Measurements from ENCODE around the gene AFF3.

AFF3 gene

DNA sequence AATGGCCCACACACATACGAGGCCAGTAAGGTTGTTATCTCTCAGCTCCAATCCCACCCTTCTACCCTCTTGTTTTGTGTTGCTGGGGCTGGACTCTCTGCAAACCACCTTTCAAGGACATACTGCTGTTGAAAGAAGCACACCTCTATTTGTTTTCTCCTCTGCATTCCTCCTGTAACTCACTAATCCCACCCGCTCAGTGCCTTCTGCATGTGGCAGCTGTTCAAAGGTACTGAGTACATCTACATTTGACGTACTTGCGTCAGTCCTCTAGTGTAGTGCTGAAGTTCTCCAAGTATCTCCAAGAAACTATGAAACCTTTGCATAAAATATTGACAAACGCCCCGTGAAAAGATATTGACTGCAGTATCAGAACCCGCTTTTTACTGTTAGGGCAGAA lies 310.6 kb downstream of the AFF3 start:
- no peak for DNase-seq (ENCODE audit: low read depth, low spot score)

DNA sequence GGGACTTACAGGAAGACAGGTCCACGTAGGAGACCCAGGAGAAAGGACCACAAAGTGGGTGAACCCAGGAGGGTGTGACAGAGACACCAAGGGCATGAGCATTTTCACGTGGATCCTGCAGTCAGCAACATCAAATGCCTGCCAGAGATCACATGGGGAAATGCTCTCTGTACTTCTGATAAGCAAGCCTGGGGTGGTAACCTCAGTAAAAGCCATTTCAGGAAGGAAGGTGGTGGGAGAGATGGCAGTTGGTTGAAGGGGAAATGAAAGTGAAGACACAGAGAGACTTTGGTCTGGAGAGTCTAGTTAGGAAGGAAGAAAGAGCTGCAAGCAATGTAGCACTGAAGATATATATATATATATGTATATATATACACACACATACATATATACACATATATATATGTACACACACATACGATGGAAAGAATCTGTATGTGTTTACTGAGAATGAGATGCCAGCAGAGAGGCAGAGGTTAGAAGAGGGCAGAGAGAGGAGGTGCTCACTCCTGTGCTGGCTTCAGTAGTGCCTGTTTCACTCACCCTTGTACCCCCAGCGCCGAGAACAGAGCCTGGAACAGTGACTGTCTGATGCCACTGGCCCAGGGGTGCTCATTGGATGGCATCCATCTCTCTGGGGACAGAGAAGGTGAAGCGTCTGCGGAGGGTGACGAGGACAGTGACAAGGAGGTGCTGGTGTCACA lies 314.9 kb downstream of the AFF3 start:
- no peak for DNase-seq (ENCODE audit: low read depth, low spot score)

DNA sequence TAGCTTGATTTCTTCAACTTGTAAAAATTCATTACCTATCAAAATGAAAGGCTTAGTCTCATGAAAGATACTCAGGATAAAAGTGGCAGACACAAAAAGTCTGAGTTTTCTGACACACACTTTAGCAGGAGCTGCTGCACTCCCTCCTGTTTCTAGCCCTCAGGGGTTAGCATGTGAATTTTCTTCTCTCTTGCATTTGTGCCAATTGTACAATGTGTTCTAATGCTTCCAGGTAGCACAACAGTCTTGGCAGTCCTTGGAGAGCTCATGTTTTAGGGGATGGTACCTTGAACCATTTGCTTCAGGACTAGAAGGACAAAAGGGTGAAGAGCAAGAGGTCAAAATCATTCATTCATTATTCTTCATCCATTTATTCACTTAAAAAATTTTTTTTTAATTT lies 316.8 kb downstream of the AFF3 start:
- no peak for DNase-seq (ENCODE audit: low read depth, low spot score)

DNA sequence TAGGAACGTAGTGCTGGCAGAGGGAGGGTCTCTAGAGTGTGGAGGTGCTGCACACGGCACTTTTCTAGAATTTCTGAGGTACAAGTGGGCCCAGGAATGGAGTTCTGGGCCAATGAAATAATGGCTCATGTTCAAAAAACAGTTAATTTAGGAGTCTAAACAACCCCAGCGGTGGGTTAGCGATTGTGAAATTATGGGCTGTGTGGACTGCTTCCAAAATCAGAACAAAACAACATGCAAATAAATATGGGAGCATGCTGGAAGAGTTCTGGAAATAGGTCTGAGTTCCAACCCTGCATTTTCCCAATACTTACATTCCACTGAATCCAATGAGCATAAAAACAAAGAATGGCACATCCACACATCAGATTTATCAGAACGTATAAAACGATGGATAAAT lies 317.6 kb downstream of the AFF3 start:
- no peak for DNase-seq (ENCODE audit: low read depth, low spot score)

DNA sequence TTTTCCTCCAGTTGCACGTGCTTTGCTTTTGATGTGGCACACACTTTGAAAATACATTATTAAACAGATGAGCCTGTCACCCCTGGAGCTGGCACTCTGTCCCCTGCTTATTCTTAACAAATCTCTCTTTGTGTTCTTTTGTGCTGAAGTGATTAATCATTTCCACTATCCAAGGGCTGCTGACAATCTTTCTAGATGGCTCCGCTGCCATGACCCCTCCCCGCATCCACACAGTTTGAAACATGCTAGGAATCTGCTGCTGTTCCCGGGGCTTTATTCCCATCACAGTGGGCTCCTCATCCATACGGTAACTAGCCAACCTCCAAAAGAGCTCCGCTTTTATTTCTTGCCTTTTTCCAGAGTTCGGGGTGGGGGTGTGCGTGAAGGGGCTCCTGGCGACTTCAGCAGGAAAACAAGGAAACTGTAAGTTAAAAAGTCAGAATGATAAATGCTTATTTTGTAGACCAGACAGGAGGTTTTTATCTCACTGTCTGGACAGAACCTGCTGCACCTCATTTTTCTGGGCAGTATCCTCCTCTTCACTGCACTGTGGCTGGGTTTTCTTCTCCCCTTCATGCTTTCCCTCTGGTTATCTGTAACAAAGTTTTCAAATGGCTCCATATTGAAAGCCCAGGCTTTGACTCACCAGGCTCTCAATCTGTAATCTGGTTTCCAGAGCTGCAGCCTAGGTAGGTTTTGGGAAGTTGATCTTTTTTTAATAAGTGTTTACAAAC lies 319.7 kb downstream of the AFF3 start:
- DNase-seq (ENCODE audit: low read depth, low spot score) = no peak

DNA sequence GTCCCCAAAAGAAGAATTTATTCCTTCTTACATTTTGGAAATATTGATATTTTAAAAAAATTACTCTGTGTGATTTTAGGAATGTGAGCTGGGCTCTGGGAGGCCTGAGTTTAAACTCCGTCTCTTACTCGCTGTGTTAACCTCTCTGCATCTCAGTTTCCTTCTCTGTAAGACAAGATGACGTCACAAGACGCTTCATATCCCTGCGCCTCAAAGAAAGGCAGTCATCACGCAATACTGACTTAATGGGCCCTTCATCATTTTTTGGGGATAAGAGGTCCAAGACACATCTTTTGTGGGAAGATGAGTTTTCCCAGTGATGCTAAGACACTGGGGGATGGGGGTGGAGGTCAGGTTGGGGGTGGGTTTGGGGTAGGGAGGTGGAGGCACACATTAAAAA lies 320.4 kb downstream of the AFF3 start:
- no peak for DNase-seq (ENCODE audit: low read depth, low spot score)

DNA sequence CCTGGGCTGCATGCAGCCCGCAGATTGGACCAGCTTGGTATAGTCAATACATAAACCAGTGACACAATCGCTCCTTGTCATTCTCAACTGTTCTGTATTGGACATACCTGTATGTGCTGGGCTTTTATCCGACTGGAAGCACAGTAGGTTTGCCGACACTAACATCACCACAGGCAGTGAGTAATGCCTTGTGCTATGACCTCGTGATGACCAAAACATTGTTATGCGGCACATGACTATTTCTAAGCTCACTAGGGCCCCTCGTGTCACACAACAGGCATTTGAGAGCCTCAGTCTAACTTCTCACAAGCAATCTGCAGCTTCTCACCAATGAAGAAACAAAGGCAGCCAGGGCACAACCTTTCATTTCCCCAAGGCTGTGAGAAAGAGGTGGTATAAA lies 320.8 kb downstream of the AFF3 start:
- DNase-seq (ENCODE audit: low read depth, low spot score) = no peak

DNA sequence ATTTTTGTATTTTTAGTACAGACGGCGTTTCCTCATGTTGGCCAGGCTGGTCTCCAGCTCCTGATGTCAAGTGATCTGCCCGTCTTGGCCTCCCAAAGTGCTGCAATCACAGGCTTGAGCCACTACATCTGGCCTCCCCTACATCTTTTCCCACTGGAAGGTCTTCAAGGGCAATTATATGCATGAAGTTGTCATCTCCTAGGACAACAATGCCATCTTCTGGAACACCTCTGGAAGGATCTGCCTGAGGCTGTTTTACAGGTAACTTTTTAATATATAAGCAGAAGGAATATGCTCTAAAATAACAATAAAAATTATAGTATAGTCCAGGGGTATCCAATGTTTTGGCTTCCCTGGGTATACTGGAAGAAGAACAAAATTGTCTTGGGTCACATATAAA lies 321.4 kb downstream of the AFF3 start:
- no peak for DNase-seq (ENCODE audit: low read depth, low spot score)

DNA sequence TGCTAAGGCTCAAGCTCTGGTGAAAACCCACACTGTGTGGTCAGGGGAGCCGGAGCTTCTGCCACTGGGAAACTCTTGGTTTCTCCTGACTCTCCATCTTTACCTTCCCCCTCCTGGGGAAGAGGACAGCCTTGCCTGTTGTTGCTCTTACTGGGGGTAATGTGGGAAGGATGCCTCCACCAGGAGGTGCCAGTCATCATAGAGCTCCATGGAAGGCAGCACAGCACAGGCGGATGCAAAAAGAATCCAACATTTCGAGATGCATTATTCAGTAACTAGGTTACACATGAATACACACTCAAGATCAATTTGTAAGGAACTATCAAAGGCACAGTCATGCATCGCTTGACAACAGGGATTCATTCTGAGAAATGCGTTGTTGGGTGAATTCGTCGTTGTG lies 322.6 kb downstream of the AFF3 start:
- no peak for DNase-seq (ENCODE audit: low read depth, low spot score)

DNA sequence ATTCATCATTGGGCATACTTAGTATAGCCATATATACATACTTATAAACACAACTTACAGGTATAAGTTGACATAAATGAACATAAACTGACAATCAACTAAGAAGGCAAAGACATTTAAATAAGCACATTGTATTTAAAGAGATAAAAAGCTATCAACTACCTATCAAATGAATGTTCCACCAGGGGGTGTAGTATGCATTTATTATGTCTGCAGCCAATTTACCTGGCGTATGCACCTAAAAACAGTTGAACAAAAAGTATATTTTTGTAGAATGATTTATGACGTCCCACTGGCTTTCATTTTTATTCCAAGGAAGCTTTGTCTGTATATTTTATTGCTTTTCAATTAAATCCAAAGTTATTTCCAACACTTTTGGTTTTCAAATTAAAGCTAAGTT lies 323.5 kb downstream of the AFF3 start:
- no peak for DNase-seq (ENCODE audit: low read depth, low spot score)

DNA sequence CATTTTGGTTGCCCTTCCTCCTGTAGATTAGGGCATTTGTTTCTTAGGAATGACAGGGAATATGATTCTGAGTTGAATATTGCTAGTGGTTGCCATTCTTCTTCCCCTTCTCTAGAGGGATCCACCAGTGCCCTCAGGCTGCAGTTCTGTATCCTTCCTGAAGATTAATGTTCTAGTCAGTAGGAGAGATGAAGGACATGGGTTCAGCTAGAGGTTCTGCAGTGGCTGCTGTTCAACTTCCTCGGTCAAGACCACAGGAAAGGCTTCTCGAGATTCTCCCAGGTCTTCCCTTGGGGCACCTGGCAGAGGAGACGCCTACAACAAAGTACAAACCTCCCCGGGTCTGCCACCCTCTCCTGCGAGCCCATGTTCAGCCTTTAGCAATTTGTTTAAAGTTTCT lies 325.5 kb downstream of the AFF3 start:
- DNase-seq (ENCODE audit: low read depth, low spot score) = no peak

DNA sequence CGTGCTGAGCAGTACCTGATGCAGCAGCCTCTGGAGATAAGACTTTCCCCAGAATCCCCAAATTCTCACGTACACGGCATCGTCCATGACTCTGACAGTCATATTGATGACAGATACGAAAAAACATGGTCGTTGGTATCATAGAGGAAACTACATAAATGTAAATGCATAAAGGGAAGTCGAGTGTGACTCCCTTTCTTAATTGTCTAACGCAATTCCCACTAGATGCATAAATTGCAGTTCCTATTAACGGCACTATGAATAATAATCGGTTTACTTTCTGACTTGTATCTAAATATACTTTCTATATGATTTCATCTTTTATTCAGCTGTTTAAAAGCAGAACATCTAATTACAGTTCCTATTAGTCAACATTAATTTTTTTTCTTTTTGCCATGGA lies 330.0 kb downstream of the AFF3 start:
- no peak for DNase-seq (ENCODE audit: low read depth, low spot score)

DNA sequence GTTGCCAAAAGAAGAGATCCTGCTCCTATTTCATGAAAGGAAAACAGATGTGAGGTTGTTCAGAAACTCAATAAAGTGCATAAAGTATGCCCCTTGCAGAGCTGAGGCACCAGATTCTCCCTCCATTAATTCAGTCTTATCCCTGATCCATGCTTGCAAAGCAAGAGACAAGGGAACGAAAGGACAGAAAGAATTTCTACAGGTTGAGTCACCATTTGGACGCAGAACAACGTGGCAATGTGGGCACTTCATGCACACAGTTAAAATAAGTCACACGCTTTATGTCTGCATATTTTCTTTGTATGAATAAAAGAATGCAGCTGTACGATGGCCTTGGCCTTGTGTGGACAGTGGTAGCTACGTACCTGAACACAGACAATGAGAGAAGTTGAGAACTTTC lies 330.8 kb downstream of the AFF3 start:
- DNase-seq (ENCODE audit: low read depth, low spot score) = no peak

DNA sequence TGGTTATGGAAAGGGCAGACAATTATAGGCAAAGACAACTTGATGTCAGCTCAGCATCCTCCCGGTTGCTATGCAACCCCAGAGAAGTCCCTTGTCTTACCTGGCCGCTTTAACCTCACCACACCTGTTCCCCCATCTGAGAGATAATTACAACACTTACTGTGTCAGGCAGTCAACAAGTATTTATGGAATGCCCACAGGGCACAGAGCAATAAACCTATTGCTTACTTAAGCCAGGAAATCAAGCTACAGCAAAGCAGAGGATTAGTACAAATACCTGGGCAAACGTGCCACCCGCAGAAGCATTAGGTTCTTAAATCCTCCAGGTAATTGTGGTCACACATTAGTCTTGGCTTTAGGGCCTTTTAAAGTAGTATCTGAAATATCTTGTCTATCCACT lies 332.2 kb downstream of the AFF3 start:
- no peak for DNase-seq (ENCODE audit: low read depth, low spot score)

DNA sequence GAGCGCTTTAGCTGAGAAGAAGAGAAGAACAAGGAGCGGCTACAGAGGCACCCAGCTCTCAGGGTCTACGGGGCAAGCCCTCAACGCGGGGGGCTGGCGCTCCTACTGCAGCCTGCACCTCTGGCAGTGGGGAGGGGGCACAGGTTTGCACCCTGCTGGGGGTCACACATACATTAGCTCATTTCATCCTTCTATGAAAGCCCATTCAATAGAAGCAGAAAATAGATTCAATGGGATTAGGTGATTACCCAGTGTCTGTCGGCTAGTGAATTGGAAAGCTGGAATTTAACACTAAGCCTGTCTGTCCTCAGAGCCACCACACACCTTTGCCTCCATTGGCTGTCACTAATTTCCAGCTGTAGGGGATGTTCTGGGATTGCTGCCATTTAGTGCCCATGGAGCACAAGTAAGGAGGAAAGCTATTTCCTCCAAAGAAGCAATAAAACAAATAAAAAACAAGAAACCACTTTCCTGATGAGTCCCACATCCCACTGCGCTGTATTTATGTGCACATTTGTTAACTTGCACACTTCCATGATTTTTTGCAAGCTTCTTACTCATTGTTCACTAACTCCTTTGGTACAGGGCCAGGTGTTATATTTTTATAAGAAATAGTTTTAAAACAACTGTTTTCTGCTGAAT lies 333.0 kb downstream of the AFF3 start:
- DNase-seq (ENCODE audit: low read depth, low spot score) = no peak

DNA sequence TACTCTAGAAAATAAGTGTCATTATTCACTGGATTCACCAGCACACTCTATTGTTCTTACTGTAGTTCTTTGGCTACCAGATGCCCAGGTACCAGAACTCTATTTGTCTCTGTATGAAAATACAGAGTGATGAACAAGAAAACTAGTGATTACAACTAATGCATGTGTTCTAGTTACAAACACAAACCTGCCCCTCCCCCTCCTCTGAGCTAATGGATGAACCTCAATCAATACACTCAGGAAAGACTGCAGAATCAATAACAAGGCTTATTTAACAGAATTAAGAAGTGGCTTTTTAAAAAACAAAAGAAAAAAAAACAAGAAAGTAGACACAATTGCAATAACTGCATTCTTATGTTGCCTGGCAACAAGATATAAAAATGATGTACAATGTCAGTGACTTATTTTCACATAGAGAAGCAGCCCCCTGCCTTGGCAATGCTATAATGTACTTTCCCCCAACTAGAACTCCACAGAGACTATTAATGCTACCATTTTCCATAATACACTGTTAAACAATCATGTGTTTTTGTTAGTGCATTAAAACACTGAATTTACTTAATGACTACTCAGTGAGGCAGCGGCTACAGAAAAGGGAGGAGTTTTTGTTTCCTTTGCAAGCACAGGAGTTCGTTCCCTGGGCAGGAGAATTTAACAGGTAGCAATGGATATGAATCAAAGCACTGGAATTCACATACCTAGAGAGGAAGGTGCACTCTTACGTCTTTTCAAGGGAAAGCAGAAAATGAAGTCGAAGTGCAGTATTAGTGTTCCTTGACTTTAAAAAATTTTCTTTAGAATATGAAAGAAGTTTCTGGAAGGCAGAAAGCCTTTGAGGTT lies 333.8 kb downstream of the AFF3 start:
- DNase-seq (ENCODE audit: low read depth, low spot score) = no peak

DNA sequence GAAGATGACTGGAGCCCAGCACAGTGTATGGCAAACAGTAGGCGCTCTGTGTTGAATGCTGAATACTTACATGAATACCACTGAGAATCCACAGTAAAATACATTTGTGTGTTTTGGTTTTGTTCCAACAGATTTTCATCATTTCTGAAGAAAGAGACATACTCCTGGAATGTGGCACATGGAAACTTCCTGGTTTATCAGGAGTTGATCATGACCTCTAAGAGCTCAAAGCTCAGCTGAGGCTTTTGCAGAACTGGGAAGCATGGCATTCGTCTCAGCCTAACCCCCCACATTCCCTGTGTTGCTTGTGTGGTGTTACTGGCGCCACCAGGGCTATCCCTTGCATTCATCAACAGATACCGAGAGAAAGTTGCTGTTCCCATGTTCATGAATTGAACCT lies 335.6 kb downstream of the AFF3 start:
- no peak for DNase-seq (ENCODE audit: low read depth, low spot score)

DNA sequence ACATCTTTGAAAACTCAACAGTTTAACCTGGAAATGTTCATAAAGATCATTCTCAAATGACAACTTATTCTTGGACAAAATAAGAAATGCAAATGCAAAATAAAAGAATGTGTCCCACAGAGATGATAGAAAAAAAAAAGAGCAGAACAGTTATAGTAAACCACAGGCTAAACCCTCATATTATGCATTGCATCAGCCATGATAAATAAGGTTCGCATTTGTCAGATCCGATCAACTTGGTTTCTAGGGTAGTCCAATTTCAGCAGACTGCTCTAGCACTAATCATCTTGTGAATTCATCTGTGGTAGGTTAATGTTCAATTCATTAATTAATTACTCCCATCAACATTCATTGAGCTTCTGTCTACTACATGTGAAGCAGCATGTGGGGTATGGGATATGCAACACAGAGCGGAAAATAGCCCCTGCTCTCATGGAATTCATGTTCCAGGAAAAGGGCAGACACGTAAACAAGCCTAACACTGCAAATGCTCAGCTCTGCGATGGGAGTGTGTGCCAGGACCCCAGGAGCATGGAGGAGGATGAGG lies 336.4 kb downstream of the AFF3 start:
- DNase-seq (ENCODE audit: low read depth, low spot score) = no peak

DNA sequence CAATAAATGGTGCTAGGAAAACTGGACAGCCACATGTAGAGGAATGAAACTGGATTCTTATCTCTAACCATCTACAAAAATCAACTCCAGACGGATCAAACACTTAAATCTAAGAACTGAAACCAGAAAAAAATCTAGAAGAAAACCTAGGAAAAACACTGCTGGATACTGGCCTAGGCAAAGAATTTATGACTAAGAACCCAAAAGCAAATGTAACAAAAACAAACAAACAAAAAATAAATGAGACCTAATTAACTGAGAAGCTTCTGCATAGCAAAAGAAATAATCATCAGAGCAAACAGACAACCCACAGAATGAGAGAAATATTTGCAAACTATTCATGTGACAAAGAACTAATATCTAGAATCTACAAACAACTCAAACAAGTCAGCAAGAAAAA lies 338.5 kb downstream of the AFF3 start:
- DNase-seq (ENCODE audit: low read depth, low spot score) = no peak

DNA sequence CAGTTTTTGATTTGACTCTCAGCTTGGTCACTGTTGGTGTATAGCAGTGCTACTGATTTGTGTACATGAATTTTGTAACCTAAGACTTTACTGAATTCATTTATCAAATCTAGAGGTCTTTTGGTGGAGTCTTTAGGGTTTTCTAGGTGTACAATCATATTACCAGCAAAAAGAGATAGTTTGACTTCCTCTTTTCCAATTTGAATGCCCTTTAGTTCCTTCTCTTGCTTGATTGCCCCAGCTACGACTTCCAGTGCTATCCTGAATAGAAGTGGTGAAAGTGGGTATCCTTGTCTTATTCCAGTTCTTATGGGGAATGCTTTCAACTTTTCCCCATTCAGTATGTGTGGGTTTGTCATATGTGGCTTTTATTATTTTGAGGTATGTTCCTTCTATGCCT lies 339.7 kb downstream of the AFF3 start:
- DNase-seq (ENCODE audit: low read depth, low spot score) = no peak

DNA sequence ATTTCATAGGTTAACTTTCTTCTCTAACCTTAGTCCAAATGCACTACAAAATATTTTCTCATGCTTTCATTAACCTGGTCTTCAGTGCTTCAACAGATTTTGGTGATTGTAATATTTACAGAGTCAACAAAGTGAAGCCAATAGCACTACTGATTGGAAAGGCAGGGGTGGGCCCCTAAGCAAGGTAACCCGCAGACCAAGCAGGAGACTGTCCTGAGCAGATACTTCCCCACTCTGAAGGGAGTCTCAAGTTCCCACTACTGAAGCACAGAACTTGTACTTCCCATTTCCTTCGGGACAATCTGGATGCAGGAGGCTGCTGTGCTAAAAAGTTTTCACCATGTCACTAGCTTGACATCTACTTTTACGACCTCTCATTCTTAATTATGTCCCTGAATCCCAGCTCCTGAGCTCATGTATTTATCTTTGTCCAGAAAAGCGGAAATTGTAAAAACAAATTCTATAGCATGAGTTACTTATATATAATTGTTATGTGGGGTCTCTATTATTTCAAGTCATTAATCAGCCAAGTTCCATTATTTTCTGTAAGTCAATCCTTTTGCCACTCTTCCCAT lies 341.0 kb downstream of the AFF3 start:
- no peak for DNase-seq (ENCODE audit: low read depth, low spot score)

DNA sequence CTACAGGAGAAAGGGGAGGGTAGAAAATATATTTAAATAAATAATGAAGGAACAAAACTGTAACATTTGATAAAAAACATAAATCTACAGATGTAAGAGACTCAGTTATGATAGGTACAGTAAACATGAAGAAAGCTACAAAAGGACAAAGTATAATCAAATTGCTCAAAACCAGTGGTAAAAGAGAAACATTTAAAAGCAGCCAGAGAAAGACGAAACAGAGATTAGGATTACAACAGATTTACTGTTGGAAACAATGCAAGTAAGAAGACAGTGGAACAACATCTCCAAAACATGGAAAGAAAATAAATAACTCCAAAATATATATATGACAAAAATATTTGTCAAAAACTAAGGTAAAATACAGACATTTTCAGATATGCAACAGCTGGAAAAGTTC lies 344.9 kb downstream of the AFF3 start:
- DNase-seq (ENCODE audit: low read depth, low spot score) = no peak

All from brain pericyte (primary cell).